AG10803 (cell line): ENCODE results near the gene FILIP1L.

Experiments
- DNase-seq: peaks from one replicate; pipeline ENCODE4 v3.0.0; 2010; ENCODE audit warnings: low read depth
- H3K4me3 ChIP-seq: 2 replicates; pipeline ENCODE4 v1.5.1; 2011; ENCODE audit warnings: mild to moderate bottlenecking, low read length, control low read depth
- TF ChIP-seq, protein P1 (sequence below): conservative IDR thresholded peaks from 2 replicates; pipeline ENCODE4 v1.5.1; 2011; ENCODE audit warnings: mild to moderate bottlenecking, low read length, control low read depth, inconsistent platforms

The FILIP1L gene

DNA sequence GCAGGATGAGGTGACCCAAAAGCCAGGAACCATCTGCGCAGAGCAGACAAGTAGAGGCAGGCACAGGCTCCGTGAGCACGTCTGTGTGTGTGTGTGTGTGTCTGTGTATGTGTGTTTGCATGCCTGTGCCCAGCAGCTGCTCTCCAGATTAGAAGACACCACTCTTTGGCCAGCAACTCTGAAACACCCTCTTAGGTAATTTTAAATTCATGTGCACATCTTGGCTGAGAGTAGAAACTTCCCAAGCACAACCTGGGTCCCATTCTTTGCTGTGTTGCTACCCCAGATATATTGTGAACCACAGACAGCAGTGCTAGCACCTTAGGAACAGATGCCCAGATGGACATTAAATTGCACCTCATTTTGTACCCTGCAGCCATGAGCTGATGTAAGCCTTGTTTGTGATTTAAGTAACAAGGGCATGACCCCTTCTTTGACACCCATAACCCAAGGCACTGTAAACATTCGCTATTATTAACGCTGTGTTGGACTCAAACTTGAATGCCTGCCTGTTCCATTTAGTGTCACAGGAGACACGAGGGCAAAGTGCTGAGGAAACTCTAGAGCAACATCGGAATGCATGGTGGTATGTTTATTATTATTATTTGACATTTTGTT, at the start of gene FILIP1L:
TSS of gene FILIP1L (minus strand) at position 89 of the 618 bp plus-strand sequence.
- no peak for DNase-seq
- no peak within 1 kb of the TSS for H3K4me3 ChIP-seq
- TF ChIP-seq, protein P1, sequence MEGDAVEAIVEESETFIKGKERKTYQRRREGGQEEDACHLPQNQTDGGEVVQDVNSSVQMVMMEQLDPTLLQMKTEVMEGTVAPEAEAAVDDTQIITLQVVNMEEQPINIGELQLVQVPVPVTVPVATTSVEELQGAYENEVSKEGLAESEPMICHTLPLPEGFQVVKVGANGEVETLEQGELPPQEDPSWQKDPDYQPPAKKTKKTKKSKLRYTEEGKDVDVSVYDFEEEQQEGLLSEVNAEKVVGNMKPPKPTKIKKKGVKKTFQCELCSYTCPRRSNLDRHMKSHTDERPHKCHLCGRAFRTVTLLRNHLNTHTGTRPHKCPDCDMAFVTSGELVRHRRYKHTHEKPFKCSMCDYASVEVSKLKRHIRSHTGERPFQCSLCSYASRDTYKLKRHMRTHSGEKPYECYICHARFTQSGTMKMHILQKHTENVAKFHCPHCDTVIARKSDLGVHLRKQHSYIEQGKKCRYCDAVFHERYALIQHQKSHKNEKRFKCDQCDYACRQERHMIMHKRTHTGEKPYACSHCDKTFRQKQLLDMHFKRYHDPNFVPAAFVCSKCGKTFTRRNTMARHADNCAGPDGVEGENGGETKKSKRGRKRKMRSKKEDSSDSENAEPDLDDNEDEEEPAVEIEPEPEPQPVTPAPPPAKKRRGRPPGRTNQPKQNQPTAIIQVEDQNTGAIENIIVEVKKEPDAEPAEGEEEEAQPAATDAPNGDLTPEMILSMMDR = no peak

DNA sequence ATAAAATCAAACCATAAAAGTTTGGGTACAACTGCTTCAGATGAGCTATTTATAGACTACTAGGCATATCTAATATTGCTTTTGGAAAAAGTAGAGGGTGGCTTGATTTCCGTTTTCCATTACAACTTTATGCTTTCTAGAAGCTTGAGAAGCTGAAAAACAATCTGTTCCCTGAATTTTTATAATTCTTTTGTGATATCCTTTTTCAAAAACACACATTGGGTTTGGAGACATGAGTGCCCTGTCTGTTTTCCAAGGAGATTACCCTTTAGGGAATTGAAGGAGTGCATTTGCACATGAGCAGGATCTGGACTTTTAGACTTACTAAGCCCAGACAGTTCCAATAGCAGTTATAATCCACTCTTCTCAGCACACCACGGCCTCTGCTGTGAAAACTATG, 49.5 kb upstream of the FILIP1L start:
- TF ChIP-seq, protein P1 = no peak

DNA sequence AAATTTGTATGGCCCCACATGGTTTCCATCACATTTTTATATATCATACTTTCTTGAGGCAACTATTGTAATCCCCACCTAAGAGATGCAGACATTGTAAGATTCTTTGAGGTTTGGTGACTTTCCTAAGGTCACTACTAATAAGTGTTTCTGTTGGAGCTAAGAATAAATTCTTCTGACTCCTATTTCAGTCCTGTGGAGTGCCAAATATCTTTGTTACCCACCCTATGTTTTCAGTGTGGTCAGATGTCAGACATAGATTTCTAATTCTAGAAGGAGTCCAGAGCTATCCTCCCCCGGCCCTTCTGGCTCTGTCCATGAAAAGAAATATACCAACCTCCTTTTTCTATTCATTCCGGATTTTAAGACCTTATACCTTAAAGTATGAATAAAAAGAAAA, 46.2 kb upstream of the FILIP1L start:
- TF ChIP-seq, protein P1 = no peak
- DNase-seq = no peak
- no peak overlapping the region for H3K4me3 ChIP-seq

More for the DNA sequence above, 49.5 kb upstream of the FILIP1L start:
- H3K4me3 ChIP-seq = no peak overlapping the region
- DNase-seq = no peak

DNA sequence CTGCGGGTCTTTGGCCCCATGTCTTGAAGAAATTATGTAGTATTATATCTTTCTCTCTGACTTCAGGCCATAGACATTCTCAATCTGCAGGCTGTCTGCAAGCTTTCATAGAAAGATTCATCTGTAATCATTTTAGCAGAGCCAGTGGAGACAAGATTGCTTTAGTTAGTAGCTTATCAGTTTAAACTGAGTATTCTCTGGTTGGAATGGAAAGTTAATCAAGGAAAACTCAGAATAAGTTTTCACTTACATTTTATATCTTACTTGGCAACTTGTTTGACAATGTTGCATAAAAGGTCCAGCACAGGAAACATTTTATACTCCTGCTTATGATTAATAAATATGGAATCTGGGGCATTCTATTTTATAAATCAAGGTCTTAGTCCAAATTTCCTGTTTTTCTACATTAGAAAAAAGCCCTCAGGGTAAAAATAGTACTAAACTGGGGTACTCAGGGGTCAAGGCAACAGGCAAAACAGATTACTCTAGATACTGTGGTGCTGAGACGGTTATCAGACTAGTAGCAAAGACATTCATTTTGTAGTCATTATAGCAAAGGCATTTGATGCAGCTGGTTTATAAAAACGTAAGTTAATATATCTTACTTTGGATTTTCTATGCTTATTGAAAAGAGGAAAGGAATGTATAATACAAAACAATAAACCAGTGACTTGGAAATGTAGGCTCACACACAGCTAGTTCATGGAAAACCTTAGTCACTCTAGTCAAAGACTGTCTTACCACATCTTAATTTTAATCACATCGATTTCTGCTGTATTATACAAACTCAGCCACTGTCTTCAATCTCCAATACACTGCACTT, 45.2 kb upstream of the FILIP1L start:
- DNase-seq = peak; percentile 80
- no peak overlapping the region for H3K4me3 ChIP-seq
- TF ChIP-seq, protein P1 = no peak

DNA sequence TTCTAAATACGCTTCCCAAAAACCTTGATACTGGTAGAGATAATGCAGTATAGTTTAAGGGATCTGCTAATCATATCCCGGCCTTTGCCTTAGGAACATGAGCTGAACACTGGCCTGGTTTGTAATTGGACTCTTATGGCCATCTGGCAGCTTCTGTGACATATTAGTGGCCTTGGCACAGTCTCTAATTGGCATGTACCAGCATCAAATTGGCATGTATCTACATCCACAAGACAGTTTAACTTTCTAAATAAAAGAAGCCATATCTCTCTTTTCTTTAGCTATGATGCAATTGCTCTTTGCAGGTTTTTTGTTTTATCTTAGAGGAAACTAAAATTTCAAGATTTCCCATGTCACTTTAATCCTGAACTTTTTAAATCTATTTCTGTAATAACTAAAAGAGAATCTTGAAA, 44.6 kb upstream of the FILIP1L start:
- peak; percentile 42 for DNase-seq
- TF ChIP-seq, protein P1 = no peak
- no peak overlapping the region for H3K4me3 ChIP-seq

DNA sequence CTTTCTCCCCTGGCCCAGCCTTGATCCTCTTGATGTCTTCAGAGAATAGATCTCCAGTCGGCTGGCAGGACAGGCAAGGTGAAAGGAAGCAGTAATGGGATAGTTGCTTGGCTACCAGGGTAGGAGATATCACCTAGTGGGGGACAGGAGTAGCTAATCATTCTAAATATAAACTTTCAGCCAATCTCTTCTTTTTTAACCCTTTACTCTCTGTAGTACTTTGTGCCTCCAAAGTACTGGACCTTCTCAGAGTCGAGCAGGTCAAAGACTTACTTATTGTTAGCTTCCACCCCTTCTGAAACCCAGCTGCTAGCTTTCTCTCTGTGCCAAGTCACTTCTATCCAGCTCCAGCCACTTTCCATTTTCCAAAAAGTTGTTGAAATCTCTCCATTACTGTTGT, 43.4 kb upstream of the FILIP1L start:
- TF ChIP-seq, protein P1 = no peak
- no peak overlapping the region for H3K4me3 ChIP-seq
- no peak for DNase-seq

DNA sequence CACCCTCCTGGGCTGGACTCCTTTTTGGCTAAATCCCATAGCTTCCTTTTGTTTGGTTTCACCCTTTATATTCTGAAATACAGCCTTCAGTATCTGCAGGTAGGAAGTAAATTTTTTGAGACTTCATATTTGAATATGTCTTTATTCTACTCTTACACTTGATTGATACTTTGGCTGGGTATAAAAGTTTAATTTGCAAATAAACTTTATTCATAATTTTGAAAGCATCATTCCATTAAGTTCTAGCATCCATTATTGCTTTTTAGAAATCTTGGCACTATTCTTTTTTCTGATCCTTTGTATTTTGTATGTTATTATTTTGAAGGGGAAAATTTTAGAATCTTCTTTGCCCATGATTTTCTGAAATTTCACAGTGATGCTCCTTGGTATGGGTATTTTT, 41.3 kb upstream of the FILIP1L start:
- TF ChIP-seq, protein P1 = no peak
- H3K4me3 ChIP-seq = no peak overlapping the region
- no peak for DNase-seq
